WTC11 (cell line): ENCODE data around the gene CHERP. TPM values are rescaled to one million over a fixed set of nuclear protein-coding genes. Genes with fewer than 3 reads are reported as not detected.

Source experiments
- ATAC-seq: fragments of 200-7000 bp; cut with Tn5 transposase; 2 replicates; pipeline ENCODE4 v1.10.0; 2021; ENCODE audit warnings: mild to moderate bottlenecking, moderate library complexity
- CTCF ChIA-PET: fragments of 300-600 bp; sonication (Branson Sonifier 250); formaldehyde crosslinking; loops from one replicate; lab custom pipeline; 2021; ENCODE audit warnings: antibody characterized with exemption; lab: Charles Lee
- POLR2A ChIA-PET: fragments of 350-600 bp; sonication (Branson Sonifier 250); formaldehyde crosslinking; loops from one replicate; lab custom pipeline; 2021; ENCODE audit warnings: antibody characterized with exemption; lab: Charles Lee
- DNase-seq: peaks from one replicate; pipeline ENCODE4 v3.0.0; 2021; ENCODE audit warnings: low spot score
- H3K27ac Mint-ChIP-seq: 2 replicates; pipeline ENCODE4 v1.8.0; 2021; ENCODE audit warnings: mixed read lengths
- H3K27me3 Mint-ChIP-seq: 2 replicates; pipeline ENCODE4 v1.8.0; 2021; ENCODE audit warnings: low read depth, mild to moderate bottlenecking, moderate library complexity, mixed read lengths
- H3K36me3 Mint-ChIP-seq: 2 replicates; pipeline ENCODE4 v1.8.0; 2021; ENCODE audit warnings: mixed read lengths
- H3K4me1 Mint-ChIP-seq: 2 replicates; pipeline ENCODE4 v1.8.0; 2022; ENCODE audit warnings: mixed read lengths
- H3K4me3 Mint-ChIP-seq: 2 replicates; pipeline ENCODE4 v1.8.0; 2021; ENCODE audit warnings: mild to moderate bottlenecking, moderate library complexity, mixed read lengths
- H3K9me3 Mint-ChIP-seq: 2 replicates; pipeline ENCODE4 v1.8.0; 2021; ENCODE audit warnings: mixed read lengths
- CDX4 ChIP-seq: fragments of 250-450 bp; sonication (Bioruptor Pico); IDR thresholded peaks from 2 replicates; pipeline ENCODE4 v1.9.0; 2021; ENCODE audit warnings: moderate library complexity, mild to moderate bottlenecking, inconsistent platforms, borderline replicate concordance
- EMX1 ChIP-seq: fragments of 250-450 bp; sonication (Bioruptor Pico); IDR thresholded peaks from 2 replicates; pipeline ENCODE4 v1.8.0; 2021; ENCODE audit warnings: mild to moderate bottlenecking
- ESRRA ChIP-seq: sonication (generic); formaldehyde crosslinking; IDR thresholded peaks from 2 replicates; pipeline ENCODE4 v1.8.1; 2022; ENCODE audit warnings: mild to moderate bottlenecking, missing genetic modification reagents, borderline replicate concordance
- FOXK1 ChIP-seq: sonication (generic); formaldehyde crosslinking; IDR thresholded peaks from 2 replicates; pipeline ENCODE4 v1.8.0; 2022; ENCODE audit warnings: mild to moderate bottlenecking, moderate library complexity, missing genetic modification reagents
- FOXP4 ChIP-seq: sonication (generic); formaldehyde crosslinking; IDR thresholded peaks from 2 replicates; pipeline ENCODE4 v1.8.0; 2022; ENCODE audit warnings: mild to moderate bottlenecking, missing genetic modification reagents
- JUN ChIP-seq: sonication (generic); formaldehyde crosslinking; IDR thresholded peaks from 2 replicates; pipeline ENCODE4 v1.8.0; 2023; ENCODE audit warnings: mild to moderate bottlenecking, missing genetic modification reagents
- MLX ChIP-seq: sonication (generic); formaldehyde crosslinking; IDR thresholded peaks from 2 replicates; pipeline ENCODE4 v1.8.1; 2023; ENCODE audit warnings: mild to moderate bottlenecking, missing genetic modification reagents, moderate library complexity
- RORB ChIP-seq: fragments of 250-450 bp; sonication (Bioruptor Pico); IDR thresholded peaks from 2 replicates; pipeline ENCODE4 v1.9.0; 2021; ENCODE audit warnings: mild to moderate bottlenecking
- SMAD4 ChIP-seq: sonication (generic); formaldehyde crosslinking; IDR thresholded peaks from 2 replicates; pipeline ENCODE4 v1.8.0; 2022; ENCODE audit warnings: mild to moderate bottlenecking, missing genetic modification reagents
- SP1 ChIP-seq: sonication (generic); formaldehyde crosslinking; conservative IDR thresholded peaks from 2 replicates; pipeline ENCODE4 v1.8.1; 2022; ENCODE audit warnings: missing genetic modification reagents
- TCF7 ChIP-seq: sonication (generic); formaldehyde crosslinking; IDR thresholded peaks from 2 replicates; pipeline ENCODE4 v1.8.0; 2022; ENCODE audit warnings: mild to moderate bottlenecking, low read depth, missing genetic modification reagents, moderate library complexity
- ZMAT4 ChIP-seq: fragments of 250-450 bp; sonication (Bioruptor Pico); IDR thresholded peaks from 2 replicates; pipeline ENCODE4 v1.9.0; 2021; ENCODE audit warnings: mild to moderate bottlenecking
- ZNF671 ChIP-seq: fragments of 250-450 bp; sonication (Bioruptor Pico); IDR thresholded peaks from 2 replicates; pipeline ENCODE4 v1.8.0; 2021; ENCODE audit warnings: mild to moderate bottlenecking
- total RNA-seq: library from RNA; stranded (reverse); gene quantifications from 3 replicates; pipeline ENCODE4 v1.2.3, GENCODE V29; 2021
- TF ChIP-seq, protein P1 (sequence below): sonication (generic); formaldehyde crosslinking; IDR thresholded peaks from 2 replicates; pipeline ENCODE4 v1.8.0; 2023; ENCODE audit warnings: missing genetic modification reagents, mild to moderate bottlenecking, borderline replicate concordance
- TF ChIP-seq, protein P2 (sequence below): sonication (generic); formaldehyde crosslinking; conservative IDR thresholded peaks from 2 replicates; pipeline ENCODE4 v1.8.1; 2023; ENCODE audit warnings: mild to moderate bottlenecking, low read depth, missing genetic modification reagents, moderate library complexity

Gene CHERP
- total RNA-seq, 1 experiment from 2014 or later: 98.7 TPM

DNA sequence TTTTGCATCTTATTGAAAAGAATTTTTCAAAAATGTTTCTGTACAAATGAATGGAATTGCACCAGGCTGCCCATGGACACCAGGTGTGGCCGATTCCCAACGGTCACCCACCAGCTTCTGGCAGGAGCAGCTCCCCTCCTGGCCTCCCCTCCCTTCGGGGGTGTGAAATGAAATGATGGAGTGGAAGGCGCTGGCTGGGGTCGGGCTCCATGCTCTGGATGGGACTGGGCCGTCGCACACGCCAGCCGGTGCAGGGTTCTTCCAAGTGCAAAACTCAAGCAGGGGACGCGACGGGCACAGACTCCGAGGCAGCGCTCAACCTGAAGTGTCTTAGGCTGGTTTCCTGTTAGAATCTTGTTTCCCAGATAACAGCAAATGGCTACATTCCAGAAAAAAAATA lies 24.2 kb downstream of the CHERP start (continued):
- TF ChIP-seq, protein P1, sequence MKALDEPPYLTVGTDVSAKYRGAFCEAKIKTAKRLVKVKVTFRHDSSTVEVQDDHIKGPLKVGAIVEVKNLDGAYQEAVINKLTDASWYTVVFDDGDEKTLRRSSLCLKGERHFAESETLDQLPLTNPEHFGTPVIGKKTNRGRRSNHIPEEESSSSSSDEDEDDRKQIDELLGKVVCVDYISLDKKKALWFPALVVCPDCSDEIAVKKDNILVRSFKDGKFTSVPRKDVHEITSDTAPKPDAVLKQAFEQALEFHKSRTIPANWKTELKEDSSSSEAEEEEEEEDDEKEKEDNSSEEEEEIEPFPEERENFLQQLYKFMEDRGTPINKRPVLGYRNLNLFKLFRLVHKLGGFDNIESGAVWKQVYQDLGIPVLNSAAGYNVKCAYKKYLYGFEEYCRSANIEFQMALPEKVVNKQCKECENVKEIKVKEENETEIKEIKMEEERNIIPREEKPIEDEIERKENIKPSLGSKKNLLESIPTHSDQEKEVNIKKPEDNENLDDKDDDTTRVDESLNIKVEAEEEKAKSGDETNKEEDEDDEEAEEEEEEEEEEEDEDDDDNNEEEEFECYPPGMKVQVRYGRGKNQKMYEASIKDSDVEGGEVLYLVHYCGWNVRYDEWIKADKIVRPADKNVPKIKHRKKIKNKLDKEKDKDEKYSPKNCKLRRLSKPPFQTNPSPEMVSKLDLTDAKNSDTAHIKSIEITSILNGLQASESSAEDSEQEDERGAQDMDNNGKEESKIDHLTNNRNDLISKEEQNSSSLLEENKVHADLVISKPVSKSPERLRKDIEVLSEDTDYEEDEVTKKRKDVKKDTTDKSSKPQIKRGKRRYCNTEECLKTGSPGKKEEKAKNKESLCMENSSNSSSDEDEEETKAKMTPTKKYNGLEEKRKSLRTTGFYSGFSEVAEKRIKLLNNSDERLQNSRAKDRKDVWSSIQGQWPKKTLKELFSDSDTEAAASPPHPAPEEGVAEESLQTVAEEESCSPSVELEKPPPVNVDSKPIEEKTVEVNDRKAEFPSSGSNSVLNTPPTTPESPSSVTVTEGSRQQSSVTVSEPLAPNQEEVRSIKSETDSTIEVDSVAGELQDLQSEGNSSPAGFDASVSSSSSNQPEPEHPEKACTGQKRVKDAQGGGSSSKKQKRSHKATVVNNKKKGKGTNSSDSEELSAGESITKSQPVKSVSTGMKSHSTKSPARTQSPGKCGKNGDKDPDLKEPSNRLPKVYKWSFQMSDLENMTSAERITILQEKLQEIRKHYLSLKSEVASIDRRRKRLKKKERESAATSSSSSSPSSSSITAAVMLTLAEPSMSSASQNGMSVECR (CRISPR knock-in tag): no peak
- TF ChIP-seq RORB (CRISPR knock-in tag): no peak
- TF ChIP-seq MLX (CRISPR knock-in tag): no peak

- no peak for ATAC-seq
- peaks cover 43% of the 10 kb centered on the region for H3K36me3 Mint-ChIP-seq
- no peak for DNase-seq
- ChIA-PET CTCF (interaction anchor here (1.0 to 4.5 kb wide), 2 partner anchors 74 to 140 kb away, joined by 3 to 43 read pairs; no protein-coding TSS in a partner anchor), POLR2A (interaction anchor here (0.5 kb wide), 1 partner anchor 311 kb away, joined by 13 read pairs; no protein-coding TSS in a partner anchor)
- H3K4me3 Mint-ChIP-seq: no peak overlapping the region
- H3K4me1 Mint-ChIP-seq: no peaks in the 10 kb centered on the region
- TF ChIP-seq SP1 (CRISPR knock-in tag) (no peak), FOXK1 (CRISPR knock-in tag) (no peak), ZMAT4 (CRISPR knock-in tag) (no peak), SMAD4 (CRISPR knock-in tag) (no peak), FOXP4 (CRISPR knock-in tag) (no peak), EMX1 (CRISPR knock-in tag) (no peak), ZNF671 (CRISPR knock-in tag) (no peak)
- no peaks in the 10 kb centered on the region for H3K27me3 Mint-ChIP-seq
- H3K9me3 Mint-ChIP-seq: no peaks in the 10 kb centered on the region
- H3K27ac Mint-ChIP-seq: peak overlapping the region; percentile 53; the same call in 1 of the 2 replicates
Measured at GRCh38 chr19:16516923-16517610, 25.2 kb downstream of the CHERP start.

DNA sequence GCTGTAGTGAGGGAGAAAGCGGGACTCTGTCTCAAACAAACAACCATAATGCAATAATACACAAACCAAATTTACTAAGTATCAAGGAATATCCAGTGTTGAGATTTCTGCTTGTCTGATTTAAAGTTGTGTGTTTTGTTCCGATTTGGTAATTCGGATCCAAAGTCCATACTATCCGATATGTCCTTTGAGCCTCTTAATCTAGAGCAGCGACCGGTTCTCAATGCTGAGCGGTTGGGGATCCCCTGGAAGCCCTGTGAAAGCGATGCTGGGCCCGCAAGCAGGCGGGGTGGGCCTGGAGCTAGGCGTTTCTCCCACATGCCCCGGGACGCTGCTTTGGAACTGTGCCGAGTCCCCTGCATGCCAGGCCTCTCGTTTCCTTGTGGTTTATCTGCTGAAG lies 25.9 kb downstream of the CHERP start:
- H3K36me3 Mint-ChIP-seq: peaks cover 46% of the 10 kb centered on the region

More for the DNA sequence above, 25.9 kb downstream of the CHERP start:
- TF ChIP-seq ESRRA (CRISPR knock-in tag) (no peak), TCF7 (CRISPR knock-in tag) (no peak), CDX4 (CRISPR knock-in tag) (no peak), ZMAT4 (CRISPR knock-in tag) (no peak), JUN (CRISPR knock-in tag) (no peak)
- TF ChIP-seq, protein P2, sequence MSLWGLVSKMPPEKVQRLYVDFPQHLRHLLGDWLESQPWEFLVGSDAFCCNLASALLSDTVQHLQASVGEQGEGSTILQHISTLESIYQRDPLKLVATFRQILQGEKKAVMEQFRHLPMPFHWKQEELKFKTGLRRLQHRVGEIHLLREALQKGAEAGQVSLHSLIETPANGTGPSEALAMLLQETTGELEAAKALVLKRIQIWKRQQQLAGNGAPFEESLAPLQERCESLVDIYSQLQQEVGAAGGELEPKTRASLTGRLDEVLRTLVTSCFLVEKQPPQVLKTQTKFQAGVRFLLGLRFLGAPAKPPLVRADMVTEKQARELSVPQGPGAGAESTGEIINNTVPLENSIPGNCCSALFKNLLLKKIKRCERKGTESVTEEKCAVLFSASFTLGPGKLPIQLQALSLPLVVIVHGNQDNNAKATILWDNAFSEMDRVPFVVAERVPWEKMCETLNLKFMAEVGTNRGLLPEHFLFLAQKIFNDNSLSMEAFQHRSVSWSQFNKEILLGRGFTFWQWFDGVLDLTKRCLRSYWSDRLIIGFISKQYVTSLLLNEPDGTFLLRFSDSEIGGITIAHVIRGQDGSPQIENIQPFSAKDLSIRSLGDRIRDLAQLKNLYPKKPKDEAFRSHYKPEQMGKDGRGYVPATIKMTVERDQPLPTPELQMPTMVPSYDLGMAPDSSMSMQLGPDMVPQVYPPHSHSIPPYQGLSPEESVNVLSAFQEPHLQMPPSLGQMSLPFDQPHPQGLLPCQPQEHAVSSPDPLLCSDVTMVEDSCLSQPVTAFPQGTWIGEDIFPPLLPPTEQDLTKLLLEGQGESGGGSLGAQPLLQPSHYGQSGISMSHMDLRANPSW (CRISPR knock-in tag): no peak
- Mint-ChIP-seq H3K9me3 (no peaks in the 10 kb centered on the region), H3K4me3 (no peak overlapping the region), H3K27me3 (no peaks in the 10 kb centered on the region), H3K27ac (no peak overlapping the region), H3K4me1 (no peaks in the 10 kb centered on the region)
- ATAC-seq (no peak), DNase-seq (no peak)
- ChIA-PET POLR2A (interaction anchor here (0.5 kb wide), 1 partner anchor 312 kb away, joined by 13 read pairs; no protein-coding TSS in a partner anchor), CTCF (interaction anchor here (0.6 to 4.5 kb wide), 2 partner anchors 74 to 268 kb away, joined by 4 to 43 read pairs; no protein-coding TSS in a partner anchor)
